Activated T-cell treated with anti-CD3 and anti-CD28 coated beads, Interleukin-2, amount 50 U/mL, for 24 hours (primary cell): ENCODE data around the gene SLC28A2.

Experiments used
- DNase-seq: peaks from one replicate; pipeline ENCODE4 v3.0.0-alpha.2; 2020
- H3K27ac Mint-ChIP-seq: 2 replicates; pipeline ENCODE4 v1.8.0; 2020; ENCODE audit warnings: mild to moderate bottlenecking, mixed read lengths
- H3K27me3 Mint-ChIP-seq: 2 replicates; pipeline ENCODE4 v1.8.0; 2020; ENCODE audit warnings: mixed read lengths
- H3K36me3 Mint-ChIP-seq: 2 replicates; pipeline ENCODE4 v1.8.0; 2020; ENCODE audit warnings: low read depth, mixed read lengths
- H3K4me1 Mint-ChIP-seq: 2 replicates; pipeline ENCODE4 v1.8.0; 2020; ENCODE audit warnings: low read depth, mixed read lengths
- H3K4me3 Mint-ChIP-seq: 2 replicates; pipeline ENCODE4 v1.8.0; 2020; ENCODE audit warnings: mild to moderate bottlenecking, moderate library complexity, mixed read lengths
- H3K9me3 Mint-ChIP-seq: 2 replicates; pipeline ENCODE4 v1.8.0; 2020; ENCODE audit warnings: mixed read lengths

Gene SLC28A2, protein sequence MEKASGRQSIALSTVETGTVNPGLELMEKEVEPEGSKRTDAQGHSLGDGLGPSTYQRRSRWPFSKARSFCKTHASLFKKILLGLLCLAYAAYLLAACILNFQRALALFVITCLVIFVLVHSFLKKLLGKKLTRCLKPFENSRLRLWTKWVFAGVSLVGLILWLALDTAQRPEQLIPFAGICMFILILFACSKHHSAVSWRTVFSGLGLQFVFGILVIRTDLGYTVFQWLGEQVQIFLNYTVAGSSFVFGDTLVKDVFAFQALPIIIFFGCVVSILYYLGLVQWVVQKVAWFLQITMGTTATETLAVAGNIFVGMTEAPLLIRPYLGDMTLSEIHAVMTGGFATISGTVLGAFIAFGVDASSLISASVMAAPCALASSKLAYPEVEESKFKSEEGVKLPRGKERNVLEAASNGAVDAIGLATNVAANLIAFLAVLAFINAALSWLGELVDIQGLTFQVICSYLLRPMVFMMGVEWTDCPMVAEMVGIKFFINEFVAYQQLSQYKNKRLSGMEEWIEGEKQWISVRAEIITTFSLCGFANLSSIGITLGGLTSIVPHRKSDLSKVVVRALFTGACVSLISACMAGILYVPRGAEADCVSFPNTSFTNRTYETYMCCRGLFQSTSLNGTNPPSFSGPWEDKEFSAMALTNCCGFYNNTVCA

DNA sequence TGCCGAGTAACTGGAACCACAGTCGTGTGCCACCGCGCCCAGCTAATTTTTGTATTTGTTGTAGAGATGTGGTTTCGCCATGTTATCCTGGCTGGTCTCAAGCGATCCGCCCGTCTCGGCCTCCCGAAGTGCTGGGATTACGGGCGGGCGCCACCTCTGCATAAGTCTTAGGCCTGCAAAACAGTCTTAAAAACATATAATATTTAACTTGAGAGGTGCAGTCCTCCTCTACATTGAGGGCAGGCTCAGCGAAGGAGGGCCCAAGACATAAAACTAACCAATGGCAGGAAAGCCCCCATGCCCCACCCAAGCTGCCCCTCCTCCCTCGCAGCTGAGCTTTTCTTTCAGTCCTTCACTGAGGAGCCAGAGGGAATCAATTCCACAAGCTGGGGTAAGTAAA, at the start of gene SLC28A2:
Gene SLC28A2 (plus strand): TSS at position 347 of the 400 bp plus-strand sequence. CDS start 982 bp downstream, outside the sequence.
- Mint-ChIP-seq H3K27me3 (no peaks in the 10 kb centered on the region), H3K27ac (no peak within 1 kb of the TSS), H3K4me1 (no peaks in the 10 kb centered on the region), H3K4me3 (no peak within 1 kb of the TSS), H3K36me3 (no peaks in the 10 kb centered on the region), H3K9me3 (no peaks in the 10 kb centered on the region)
- no peak for DNase-seq

DNA sequence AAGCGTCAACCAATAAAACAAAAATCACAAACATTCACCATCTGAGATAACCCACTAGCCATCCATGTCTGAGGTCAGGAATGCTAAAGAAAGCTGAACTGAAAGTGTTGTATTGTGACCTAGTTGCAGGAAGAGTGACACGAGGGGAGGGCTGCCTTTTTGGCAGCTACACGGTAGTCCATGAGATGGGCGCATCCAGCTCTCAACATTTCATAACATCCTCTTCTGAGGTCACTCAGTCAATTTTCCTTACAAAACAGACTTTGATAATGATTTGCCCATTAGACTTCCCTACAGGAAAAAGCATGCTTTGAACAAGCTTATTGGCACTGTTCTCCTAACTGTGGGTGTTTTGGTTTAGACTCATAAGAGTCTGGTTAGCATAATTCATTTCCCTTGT, 48.9 kb upstream of the SLC28A2 start:
- no peak for DNase-seq
- no peaks in the 10 kb centered on the region for H3K9me3 Mint-ChIP-seq
- no peak overlapping the region for H3K4me3 Mint-ChIP-seq
- H3K27ac Mint-ChIP-seq: no peak overlapping the region
- peaks cover 4% of the 10 kb centered on the region for H3K36me3 Mint-ChIP-seq
- H3K27me3 Mint-ChIP-seq: peaks cover 3% of the 10 kb centered on the region
- H3K4me1 Mint-ChIP-seq: peaks cover 19% of the 10 kb centered on the region

DNA sequence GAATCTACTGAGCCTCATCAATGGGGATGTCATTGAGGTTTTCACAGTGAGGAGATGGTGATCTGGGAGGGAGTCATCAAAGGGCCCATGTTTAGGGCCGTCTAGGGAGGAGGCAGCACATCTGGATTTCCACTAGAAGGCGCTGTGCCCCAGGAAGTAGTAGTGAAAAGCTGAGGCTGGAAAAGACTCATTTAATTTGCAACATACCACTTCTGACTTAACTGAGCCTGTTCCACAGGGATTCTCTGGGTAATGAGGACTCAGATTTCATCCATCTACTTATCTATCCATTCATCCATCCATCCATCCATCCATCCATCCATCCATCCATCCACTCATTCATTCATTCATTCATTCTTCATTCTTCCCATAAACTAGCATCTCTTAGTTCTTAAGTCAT, 46.8 kb upstream of the SLC28A2 start:
- H3K27me3 Mint-ChIP-seq: peaks cover 6% of the 10 kb centered on the region
- no peak overlapping the region for H3K4me3 Mint-ChIP-seq
- H3K27ac Mint-ChIP-seq: no peak overlapping the region
- no peaks in the 10 kb centered on the region for H3K9me3 Mint-ChIP-seq
- H3K36me3 Mint-ChIP-seq: no peaks in the 10 kb centered on the region
- peaks cover 10% of the 10 kb centered on the region for H3K4me1 Mint-ChIP-seq
- peak; percentile 55 for DNase-seq

DNA sequence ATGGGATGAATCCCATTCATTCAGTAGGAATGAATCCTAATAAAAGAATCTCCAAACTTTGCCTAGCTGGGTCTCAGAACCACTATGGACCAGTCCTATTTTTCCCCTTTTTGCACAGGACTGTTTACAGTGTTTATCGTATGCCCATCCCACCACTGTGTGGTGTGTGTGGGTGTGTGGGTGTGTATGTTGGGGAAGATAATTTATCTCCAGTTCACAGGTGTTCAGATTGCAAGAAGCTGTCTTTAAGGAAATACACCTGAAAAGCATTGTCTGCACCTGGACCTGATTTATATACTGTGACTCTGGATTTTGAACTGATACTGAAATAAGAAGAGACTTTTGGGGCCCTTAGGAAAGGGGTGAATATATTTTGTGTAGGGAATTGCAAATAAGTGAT, 39.5 kb upstream of the SLC28A2 start:
- no peak for DNase-seq
- H3K27me3 Mint-ChIP-seq: peaks cover 3% of the 10 kb centered on the region
- no peak overlapping the region for H3K27ac Mint-ChIP-seq
- no peaks in the 10 kb centered on the region for H3K4me1 Mint-ChIP-seq
- no peak overlapping the region for H3K4me3 Mint-ChIP-seq
- no peaks in the 10 kb centered on the region for H3K36me3 Mint-ChIP-seq
- H3K9me3 Mint-ChIP-seq: no peaks in the 10 kb centered on the region

DNA sequence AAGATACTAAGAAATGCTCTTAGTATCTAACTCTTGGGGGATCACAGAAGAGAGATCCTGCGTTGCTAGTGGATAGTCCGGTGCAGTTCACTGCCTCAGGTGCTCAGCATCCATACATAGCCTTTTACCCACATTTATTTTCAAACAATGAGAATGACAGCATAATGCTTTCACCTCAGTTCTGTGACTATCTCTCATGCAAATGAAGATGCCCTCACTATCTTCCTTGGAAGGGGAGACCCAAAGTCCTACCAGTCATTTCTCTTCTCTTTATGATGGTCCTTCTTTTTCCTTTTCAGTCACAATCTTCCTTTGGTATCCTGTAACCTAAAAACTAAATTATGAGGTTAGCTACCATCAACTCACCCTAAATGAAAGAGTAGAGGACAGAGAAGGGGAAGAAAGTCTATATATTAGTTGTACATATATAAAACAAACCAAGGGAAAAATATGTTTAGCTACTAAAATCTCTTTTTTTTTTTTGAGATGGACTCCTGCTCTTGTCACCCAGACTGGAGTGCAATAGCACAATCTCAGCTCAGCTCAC, 30.9 kb upstream of the SLC28A2 start:
- H3K27ac Mint-ChIP-seq: no peak overlapping the region
- no peak for DNase-seq
- H3K4me3 Mint-ChIP-seq: no peak overlapping the region
- H3K9me3 Mint-ChIP-seq: no peaks in the 10 kb centered on the region
- no peaks in the 10 kb centered on the region for H3K4me1 Mint-ChIP-seq
- peaks cover 34% of the 10 kb centered on the region for H3K27me3 Mint-ChIP-seq
- no peaks in the 10 kb centered on the region for H3K36me3 Mint-ChIP-seq

DNA sequence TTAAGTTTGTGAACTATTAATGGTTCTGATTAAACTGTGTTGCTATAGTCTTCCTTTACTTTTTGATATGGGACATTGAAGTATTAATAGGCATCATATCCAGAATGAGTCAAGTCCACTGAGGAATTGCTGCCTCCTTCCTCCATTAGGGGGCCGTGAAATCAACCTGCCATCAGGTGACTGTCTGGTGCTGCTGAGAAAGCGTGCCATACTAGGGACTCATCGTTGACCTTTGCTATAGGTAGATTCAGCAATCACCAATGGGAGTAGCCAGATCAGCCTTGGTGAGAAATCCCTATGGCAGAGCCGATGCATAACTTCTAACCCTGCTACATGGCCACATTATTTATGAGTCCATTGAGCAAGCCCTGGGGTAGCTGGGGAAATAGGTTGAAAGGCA, 30.1 kb upstream of the SLC28A2 start:
- no peak for DNase-seq
- Mint-ChIP-seq H3K4me1 (no peaks in the 10 kb centered on the region), H3K36me3 (no peaks in the 10 kb centered on the region), H3K27ac (no peak overlapping the region), H3K27me3 (peaks cover 34% of the 10 kb centered on the region), H3K4me3 (no peak overlapping the region), H3K9me3 (no peaks in the 10 kb centered on the region)

DNA sequence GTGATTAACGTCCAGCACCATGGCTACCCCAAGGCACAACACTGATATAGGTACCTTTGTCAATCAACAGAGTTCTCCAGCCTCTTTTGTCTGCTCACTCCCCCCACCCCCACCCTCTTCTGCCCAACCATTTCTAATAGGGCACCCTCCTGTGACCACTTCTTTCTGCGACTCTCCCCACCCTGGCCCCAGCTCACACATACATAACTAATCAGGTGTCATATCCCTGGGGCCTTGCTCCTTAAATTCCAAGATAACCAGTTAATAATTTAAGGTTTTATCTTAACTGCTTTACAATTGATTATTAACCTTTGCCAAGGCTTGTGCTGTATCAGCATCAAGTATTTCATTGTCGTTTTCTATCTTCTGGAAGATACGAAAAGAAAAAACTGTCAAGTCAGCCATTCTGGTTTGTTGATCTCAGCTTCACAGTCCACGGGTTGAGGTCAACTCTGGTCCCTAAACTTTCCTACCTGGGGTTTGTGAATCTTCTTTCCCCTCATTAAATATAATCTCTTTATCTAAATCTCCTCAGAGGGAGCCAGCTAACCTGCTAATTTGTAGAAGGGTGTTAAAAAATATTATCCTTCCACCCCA, 27.3 kb upstream of the SLC28A2 start:
- Mint-ChIP-seq H3K4me1 (no peaks in the 10 kb centered on the region), H3K4me3 (no peak overlapping the region), H3K27me3 (peaks cover 36% of the 10 kb centered on the region), H3K36me3 (no peaks in the 10 kb centered on the region), H3K27ac (no peak overlapping the region), H3K9me3 (no peaks in the 10 kb centered on the region)
- no peak for DNase-seq

DNA sequence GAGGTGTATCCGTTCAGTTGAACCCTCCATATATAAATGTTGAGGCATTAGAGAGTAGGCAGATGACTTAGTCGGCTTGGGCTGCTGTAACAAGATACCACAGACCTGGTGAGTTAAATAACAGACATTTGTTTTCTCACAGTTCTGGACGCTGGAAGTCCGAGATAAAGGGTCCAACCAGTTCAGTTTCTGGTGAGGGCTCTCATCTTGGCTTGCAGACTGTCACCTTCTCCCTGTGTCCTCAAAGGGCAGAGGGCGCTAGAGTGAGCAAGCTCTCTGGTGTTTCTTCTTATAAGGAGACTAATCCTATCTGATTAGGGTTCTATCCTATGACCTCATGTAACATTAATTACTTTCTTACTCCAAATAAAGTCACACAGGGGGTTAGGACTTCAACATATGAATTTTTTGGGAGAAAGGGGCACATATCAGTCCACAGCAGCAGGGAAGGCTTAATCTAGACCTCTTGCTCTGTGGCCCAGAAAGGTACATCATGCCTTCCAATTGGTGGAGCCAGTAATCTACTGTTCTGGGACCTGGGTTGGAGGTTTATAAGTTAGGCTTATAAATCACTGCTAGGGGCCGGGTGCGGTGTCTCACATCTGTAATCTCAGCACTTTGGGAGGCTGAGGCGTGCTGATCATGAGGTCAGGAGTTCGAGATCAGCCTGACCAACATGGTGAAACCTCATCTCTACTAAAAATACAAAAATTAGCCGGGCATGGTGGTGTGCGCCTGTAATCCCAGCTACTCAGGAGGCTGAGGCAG, 26.3 kb upstream of the SLC28A2 start:
- peaks cover 31% of the 10 kb centered on the region for H3K27me3 Mint-ChIP-seq
- no peak for DNase-seq
- H3K27ac Mint-ChIP-seq: no peak overlapping the region
- H3K4me1 Mint-ChIP-seq: no peaks in the 10 kb centered on the region
- no peaks in the 10 kb centered on the region for H3K9me3 Mint-ChIP-seq
- no peaks in the 10 kb centered on the region for H3K36me3 Mint-ChIP-seq
- H3K4me3 Mint-ChIP-seq: no peak overlapping the region

DNA sequence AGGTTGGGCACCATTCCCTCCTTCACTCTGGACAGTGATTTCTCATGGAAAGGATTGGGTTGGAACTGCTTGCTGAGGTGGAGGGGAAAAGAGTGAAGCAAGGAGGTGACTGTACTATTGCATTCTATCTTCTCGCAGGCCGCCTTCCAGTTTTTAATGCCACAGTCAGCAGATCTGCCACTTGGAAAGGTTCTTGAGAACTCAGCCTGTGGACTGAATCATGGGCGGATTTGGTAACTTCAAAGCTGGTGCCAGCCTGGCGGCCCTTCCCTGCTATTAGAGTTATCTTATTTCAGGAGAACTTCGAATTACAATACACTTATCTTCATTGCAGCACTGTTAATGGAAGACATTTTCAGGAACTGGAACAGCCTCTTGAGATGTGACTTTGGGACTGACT, 23.1 kb upstream of the SLC28A2 start:
- Mint-ChIP-seq H3K9me3 (peaks cover 5% of the 10 kb centered on the region), H3K4me3 (no peak overlapping the region), H3K4me1 (no peaks in the 10 kb centered on the region), H3K27ac (no peak overlapping the region), H3K36me3 (no peaks in the 10 kb centered on the region), H3K27me3 (peaks cover 24% of the 10 kb centered on the region)
- DNase-seq: no peak

DNA sequence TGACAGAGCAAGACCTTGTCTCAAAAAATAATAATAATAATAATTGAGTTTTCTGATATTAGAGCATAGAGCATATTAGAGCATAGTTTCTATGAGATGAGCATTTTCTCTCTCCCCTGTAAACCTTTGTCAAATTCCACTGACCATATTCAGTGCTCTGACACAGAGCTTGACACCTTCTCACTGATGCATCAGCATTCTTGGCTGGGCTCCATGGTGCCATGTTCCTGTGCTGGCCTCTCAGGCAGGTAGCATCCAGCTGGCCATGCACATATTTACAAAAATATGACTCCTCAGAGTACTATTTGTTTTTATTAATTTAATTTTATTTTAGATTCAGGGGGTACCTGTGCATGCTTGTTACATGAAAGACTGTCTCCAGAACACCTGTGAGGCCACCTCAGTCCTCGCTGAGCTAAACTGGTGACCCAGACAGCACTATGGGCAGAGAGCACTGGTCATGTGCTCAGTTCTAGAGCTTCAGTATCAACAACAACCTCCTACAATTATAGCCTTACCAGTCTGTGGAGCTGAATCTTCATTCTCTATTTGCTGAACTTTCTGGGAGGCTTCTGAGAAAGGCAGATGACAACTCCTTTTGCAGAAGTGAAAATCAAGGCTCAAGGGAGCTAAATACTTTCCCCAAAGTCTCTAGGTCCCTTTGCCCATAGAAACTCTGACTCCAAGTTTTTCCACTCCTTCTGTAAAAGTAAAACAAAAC, 21.6 kb upstream of the SLC28A2 start:
- no peaks in the 10 kb centered on the region for H3K36me3 Mint-ChIP-seq
- H3K9me3 Mint-ChIP-seq: peaks cover 11% of the 10 kb centered on the region
- no peak overlapping the region for H3K4me3 Mint-ChIP-seq
- DNase-seq: no peak
- peaks cover 14% of the 10 kb centered on the region for H3K27me3 Mint-ChIP-seq
- H3K27ac Mint-ChIP-seq: no peak overlapping the region
- no peaks in the 10 kb centered on the region for H3K4me1 Mint-ChIP-seq

DNA sequence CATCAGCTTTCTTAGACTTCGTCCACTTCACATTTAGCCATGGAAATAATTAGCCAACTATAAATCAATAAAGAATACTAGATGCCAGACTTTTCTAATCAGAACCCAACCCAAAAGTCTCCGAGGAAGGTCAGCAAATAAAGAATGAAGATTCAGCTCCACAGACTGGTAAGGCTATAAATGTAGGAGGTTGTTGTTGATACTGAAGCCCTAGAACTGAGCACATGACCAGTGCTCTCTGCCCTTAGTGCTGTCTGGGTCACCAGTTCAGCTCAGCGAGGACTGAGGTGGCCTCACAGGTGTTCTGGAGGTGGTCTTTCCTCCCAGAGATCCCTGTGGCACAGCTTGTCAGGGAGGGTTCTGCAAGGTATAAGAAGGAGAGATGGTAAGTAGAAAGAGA, 20.9 kb upstream of the SLC28A2 start:
- H3K9me3 Mint-ChIP-seq: peaks cover 15% of the 10 kb centered on the region
- no peaks in the 10 kb centered on the region for H3K36me3 Mint-ChIP-seq
- no peaks in the 10 kb centered on the region for H3K4me1 Mint-ChIP-seq
- no peak for DNase-seq
- H3K27ac Mint-ChIP-seq: no peak overlapping the region
- peaks cover 9% of the 10 kb centered on the region for H3K27me3 Mint-ChIP-seq
- H3K4me3 Mint-ChIP-seq: no peak overlapping the region

DNA sequence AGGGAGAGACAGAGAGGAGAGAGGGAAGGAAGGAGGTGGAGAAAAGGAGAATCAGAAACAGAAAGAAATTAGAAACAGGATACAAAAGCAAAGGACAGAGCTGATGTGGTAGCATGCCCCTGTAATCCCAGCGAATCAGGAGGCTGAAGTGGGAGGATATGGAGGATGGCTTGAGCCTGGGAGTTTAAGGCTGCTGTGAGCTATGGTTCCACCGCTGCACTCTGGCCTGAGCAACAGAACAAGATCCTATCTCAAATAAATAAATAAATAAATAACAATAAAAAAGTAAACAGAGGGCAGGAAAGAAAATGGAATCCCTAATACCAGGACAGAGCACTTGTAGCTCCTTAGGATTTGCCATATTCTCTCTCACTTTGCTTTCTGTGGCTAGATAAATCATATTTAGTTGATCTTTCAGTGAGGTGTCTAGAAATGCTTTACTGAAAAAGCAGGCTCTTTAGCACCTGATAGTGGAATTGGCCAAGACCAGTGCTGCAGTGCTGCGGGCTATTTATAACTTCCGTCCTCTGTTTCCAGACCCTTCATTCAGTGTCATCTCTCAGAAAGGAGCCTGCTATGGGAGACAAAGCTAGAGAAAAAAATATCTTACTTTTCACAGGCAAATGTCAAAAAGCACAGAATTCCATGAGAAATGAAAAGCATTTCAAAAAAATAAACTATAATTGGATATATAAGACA, 20.0 kb upstream of the SLC28A2 start:
- no peak overlapping the region for H3K4me3 Mint-ChIP-seq
- no peaks in the 10 kb centered on the region for H3K4me1 Mint-ChIP-seq
- H3K27me3 Mint-ChIP-seq: peaks cover 9% of the 10 kb centered on the region
- H3K27ac Mint-ChIP-seq: no peak overlapping the region
- H3K9me3 Mint-ChIP-seq: peaks cover 22% of the 10 kb centered on the region
- H3K36me3 Mint-ChIP-seq: no peaks in the 10 kb centered on the region
- no peak for DNase-seq

DNA sequence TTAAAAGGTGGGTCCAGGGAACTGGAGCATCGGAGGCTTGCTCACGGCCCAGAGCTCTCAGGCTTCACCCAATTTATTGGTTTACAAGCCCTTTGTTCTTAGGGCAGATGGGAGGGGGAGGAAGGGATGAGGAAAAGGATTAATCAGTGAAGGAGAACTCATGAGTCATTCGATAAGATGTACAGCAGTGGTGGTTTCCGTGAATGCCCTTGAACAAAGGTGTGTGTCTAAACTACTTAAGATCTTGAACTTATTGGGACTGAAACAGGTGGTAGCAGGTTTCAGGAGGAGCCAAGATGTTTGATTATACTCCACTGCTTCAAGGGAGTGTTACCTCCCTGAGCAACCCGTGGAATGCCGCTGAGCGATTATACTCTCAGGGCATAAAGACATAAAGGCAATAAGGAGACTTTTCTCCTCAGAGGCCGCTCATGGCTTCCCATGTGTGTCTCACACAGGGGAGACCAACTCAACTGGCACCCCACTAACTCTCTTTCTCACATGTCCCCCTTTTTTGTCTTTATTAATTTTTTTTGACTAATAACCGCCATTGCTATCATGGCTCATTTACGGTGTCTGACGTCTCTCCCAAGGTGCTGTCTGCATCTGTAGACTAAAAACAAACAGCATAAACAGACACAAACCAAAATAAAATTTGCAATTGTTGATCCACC, 17.3 kb upstream of the SLC28A2 start:
- no peak for DNase-seq
- no peaks in the 10 kb centered on the region for H3K4me1 Mint-ChIP-seq
- H3K9me3 Mint-ChIP-seq: peaks cover 39% of the 10 kb centered on the region
- H3K36me3 Mint-ChIP-seq: peaks cover 4% of the 10 kb centered on the region
- H3K4me3 Mint-ChIP-seq: no peak overlapping the region
- H3K27ac Mint-ChIP-seq: no peak overlapping the region
- H3K27me3 Mint-ChIP-seq: peaks cover 13% of the 10 kb centered on the region
